Peyer's patch (tissue), 4 donors: Measurements from ENCODE around the gene CASKIN2.
A peak's percentile ranks its signal among the peaks of the same experiment; 100 is the strongest.

ENCODE experiments used
- CTCF ChIP-seq, 6 experiments: fragments of 450-650 bp in 4 of 6; fragments of 200-600 bp in 2 of 6; sonication (generic) in 1 of 6; IDR thresholded peaks; one replicate each; pipeline ENCODE4 v1.5.1; 2017 to 2019; ENCODE audit warnings: antibody characterized with exemption in 6 of 6, mild to moderate bottlenecking in 3 of 6, moderate library complexity in 1 of 6
- POLR2A ChIP-seq, 2 donors: fragments of 450-650 bp; IDR thresholded peaks; one replicate each; pipeline ENCODE4 v1.5.1; 2017; ENCODE audit warnings: antibody characterized with exemption in 2 of 2, mild to moderate bottlenecking in 2 of 2, moderate library complexity in 2 of 2

- TF ChIP-seq CTCF (IDR thresholded peaks at IDR 0.05) (no peak), POLR2A (IDR thresholded peaks at IDR 0.05) (peak; percentile 3 to 49)
These were observed 900 bp upstream of the CASKIN2 start, which contains the start of gene TSEN54 for GRCh38 chr17:75516255-75516618.
